PC-3 (cell line): Measurements from ENCODE around the gene STIMATE. TPM values are rescaled to one million over a fixed set of nuclear protein-coding genes. Genes with fewer than 3 reads are reported as not detected.

Experiments
- ATAC-seq: fragments of 200-7000 bp; cut with Tn5 transposase; 2 replicates; pipeline ENCODE4 v1.9.1; 2020; ENCODE audit warnings: mild to moderate bottlenecking, moderate library complexity
- BruUV-seq: library from RNA; stranded (reverse); fragments of 400-500 nt; replicated peaks from 2 replicates; lab custom pipeline; 2021; lab: Mats Ljungman, UMichigan
- CTCF ChIA-PET: fragments of 300-600 bp; sonication (Branson Sonifier 250); formaldehyde crosslinking; loops from one replicate; lab custom pipeline; 2022; ENCODE audit warnings: antibody characterized with exemption; lab: Charles Lee
- POLR2A ChIA-PET: fragments of 300-600 bp; sonication (Branson Sonifier 250); formaldehyde crosslinking; loops from one replicate; lab custom pipeline; 2022; ENCODE audit warnings: antibody characterized with exemption; ENCODE audit not compliant: unreplicated experiment; lab: Charles Lee
- DNase-seq: peaks from one replicate; pipeline ENCODE4 v3.0.0-alpha.2; 2015
- H2AFZ ChIP-seq: fragments of 300-600 bp; sonication (generic); 2 replicates; pipeline ENCODE4 v1.6.0; 2016; ENCODE audit warnings: antibody characterized with exemption, low read length
- H3F3A ChIP-seq: fragments of 300-600 bp; sonication (generic); one replicate; pipeline ENCODE4 v1.6.0; 2017; ENCODE audit warnings: antibody characterized with exemption, low read length, control low read depth, mild to moderate bottlenecking; ENCODE audit not compliant: unreplicated experiment
- H3K27ac ChIP-seq: fragments of 300-600 bp; sonication (generic); 2 replicates; pipeline ENCODE4 v1.5.1; 2016; ENCODE audit warnings: mild to moderate bottlenecking, low read length
- H3K27me3 ChIP-seq: fragments of 300-600 bp; sonication (generic); 2 replicates; pipeline ENCODE4 v1.6.1; 2016; ENCODE audit warnings: low read length, mixed read lengths
- H3K36me3 ChIP-seq: fragments of 300-600 bp; sonication (generic); 2 replicates; pipeline ENCODE4 v1.6.1; 2016; ENCODE audit warnings: low read depth, mixed run types, low read length, mixed read lengths
- H3K4me1 ChIP-seq: fragments of 300-600 bp; sonication (generic); 2 replicates; pipeline ENCODE4 v1.5.1; 2016; ENCODE audit warnings: low read length; ENCODE audit not compliant: insufficient read depth
- H3K4me2 ChIP-seq: fragments of 300-600 bp; sonication (generic); 2 replicates; pipeline ENCODE4 v1.6.0; 2016; ENCODE audit warnings: low read length
- H3K4me3 ChIP-seq: fragments of 300-600 bp; sonication (generic); 2 replicates; pipeline ENCODE4 v1.5.1; 2016; ENCODE audit warnings: mild to moderate bottlenecking, low read length, mixed read lengths
- H3K79me2 ChIP-seq: fragments of 300-600 bp; sonication (generic); 2 replicates; pipeline ENCODE4 v1.6.1; 2017; ENCODE audit warnings: low read length, mixed read lengths
- H3K9ac ChIP-seq: fragments of 300-600 bp; sonication (generic); 2 replicates; pipeline ENCODE4 v1.6.0; 2016; ENCODE audit warnings: mild to moderate bottlenecking, low read length
- H3K9me2 ChIP-seq: fragments of 300-600 bp; sonication (generic); replicated peaks from 2 replicates; pipeline ENCODE4 v1.6.1; 2016; ENCODE audit warnings: mixed run types, low read length, mixed read lengths
- H3K9me3 ChIP-seq: fragments of 300-600 bp; sonication (generic); 2 replicates; pipeline ENCODE4 v1.6.1; 2016; ENCODE audit warnings: low read length, mixed read lengths
- H4K20me1 ChIP-seq: fragments of 300-600 bp; sonication (generic); 2 replicates; pipeline ENCODE4 v1.6.1; 2016; ENCODE audit warnings: low read length, mixed read lengths
- EZH2 ChIP-seq: fragments of 300-600 bp; sonication (generic); IDR thresholded peaks from one replicate; pipeline ENCODE4 v1.6.1; 2017; ENCODE audit warnings: antibody characterized with exemption, mild to moderate bottlenecking, low read length; ENCODE audit not compliant: unreplicated experiment
- EZH2phosphoT487 ChIP-seq: fragments of 300-600 bp; sonication (generic); IDR thresholded peaks from 2 replicates; pipeline ENCODE4 v1.6.1; 2018; ENCODE audit warnings: mild to moderate bottlenecking, antibody characterized with exemption, low read length, borderline replicate concordance
- intact Hi-C: fragments of 100-400 bp; cut with micrococcal nuclease; formaldehyde crosslinking; loops from 2 replicates; pipeline ENCODE4 v1.9.0; 2023
- microRNA-seq: library from miRNA; unstranded; fragments of <30 nt; microRNA quantifications from one replicate; pipeline ENCODE4 v1.1.0, GENCODE V29; 2020; ENCODE audit not compliant: unreplicated experiment
- total RNA-seq: library from RNA; depleted of rRNA; stranded (reverse); fragments of >200 nt; gene quantifications from 2 replicates; pipeline ENCODE4 v1.2.3, GENCODE V29; 2014; rRNA removed
- TF ChIP-seq, protein P1 (sequence below): fragments of 300-600 bp; sonication (generic); conservative IDR thresholded peaks from 2 replicates; pipeline ENCODE4 v1.5.1; 2017; ENCODE audit warnings: antibody characterized with exemption, low read depth, mild to moderate bottlenecking, low read length

STIMATE gene
- total RNA-seq, 1 experiment from 2014 or later: 29.7 TPM

DNA sequence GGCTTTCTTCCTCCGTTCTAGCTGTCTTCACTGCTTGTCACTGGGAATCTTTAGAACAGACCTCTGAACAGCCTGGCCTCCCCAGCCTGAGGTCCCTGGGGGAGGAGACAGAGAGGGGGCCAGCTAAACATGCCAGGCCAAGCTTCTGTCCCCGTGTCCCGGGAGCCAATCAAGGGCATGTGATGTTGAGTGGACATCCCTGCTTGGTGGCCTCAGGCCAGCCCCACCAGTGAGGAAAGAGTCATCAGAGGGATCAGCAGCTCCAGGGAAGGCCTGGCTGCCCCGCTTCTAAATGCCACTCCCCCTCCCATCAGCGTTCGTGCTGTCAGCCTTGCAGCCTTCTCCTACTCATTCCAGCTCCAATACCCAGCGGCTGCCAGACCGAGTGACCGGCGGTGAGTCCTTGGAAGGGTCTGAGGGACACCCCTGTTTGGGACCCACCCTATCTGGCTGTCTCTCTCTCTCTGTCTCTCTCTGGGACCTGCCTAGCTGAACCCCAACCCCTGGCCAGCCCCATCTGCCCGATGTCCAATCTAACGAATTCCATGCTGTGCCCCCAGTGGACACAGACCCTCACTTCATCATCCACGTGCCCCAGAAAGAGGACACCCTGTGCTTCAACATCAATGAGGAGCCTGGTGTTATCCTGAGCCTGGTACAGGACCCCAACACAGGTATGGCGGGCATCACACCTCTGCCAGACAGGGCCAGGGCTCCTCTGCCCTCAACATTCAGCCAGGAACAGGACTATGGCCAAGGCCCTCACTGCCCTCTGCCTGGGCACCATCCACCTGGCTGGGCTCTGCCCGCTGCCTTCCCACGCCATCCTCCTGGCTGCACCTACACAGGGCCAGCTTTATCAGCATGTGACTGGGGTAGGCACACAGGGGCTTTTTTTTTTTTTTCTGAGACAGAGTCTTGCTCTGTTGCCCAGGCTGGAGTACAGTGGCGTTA lies 109.4 kb downstream of the STIMATE start:
- Histone ChIP-seq H3K79me2 (no peaks in the 10 kb centered on the region), H3K4me1 (no peaks in the 10 kb centered on the region), H3K9me2 (no peaks in the 10 kb centered on the region), H2AFZ (no peak overlapping the region), H3K9me3 (no peaks in the 10 kb centered on the region), H3K4me3 (no peak overlapping the region), H3K4me2 (no peak overlapping the region), H4K20me1 (no peaks in the 10 kb centered on the region), H3K27ac (no peak overlapping the region), H3F3A (no peaks in the 10 kb centered on the region), H3K27me3 (peaks cover 3% of the 10 kb centered on the region), H3K36me3 (no peaks in the 10 kb centered on the region), H3K9ac (no peak overlapping the region)
- ChIA-PET CTCF (no interaction called here), POLR2A (interaction anchor here (0.6 kb wide), 1 partner anchor 17 kb away, joined by 6 read pairs; the partner anchor contains the start of gene NEK4)
- DNase-seq (no peak), ATAC-seq (no peak)
- TF ChIP-seq EZH2 (no peak), EZH2phosphoT487 (no peak)
- TF ChIP-seq, protein P1, sequence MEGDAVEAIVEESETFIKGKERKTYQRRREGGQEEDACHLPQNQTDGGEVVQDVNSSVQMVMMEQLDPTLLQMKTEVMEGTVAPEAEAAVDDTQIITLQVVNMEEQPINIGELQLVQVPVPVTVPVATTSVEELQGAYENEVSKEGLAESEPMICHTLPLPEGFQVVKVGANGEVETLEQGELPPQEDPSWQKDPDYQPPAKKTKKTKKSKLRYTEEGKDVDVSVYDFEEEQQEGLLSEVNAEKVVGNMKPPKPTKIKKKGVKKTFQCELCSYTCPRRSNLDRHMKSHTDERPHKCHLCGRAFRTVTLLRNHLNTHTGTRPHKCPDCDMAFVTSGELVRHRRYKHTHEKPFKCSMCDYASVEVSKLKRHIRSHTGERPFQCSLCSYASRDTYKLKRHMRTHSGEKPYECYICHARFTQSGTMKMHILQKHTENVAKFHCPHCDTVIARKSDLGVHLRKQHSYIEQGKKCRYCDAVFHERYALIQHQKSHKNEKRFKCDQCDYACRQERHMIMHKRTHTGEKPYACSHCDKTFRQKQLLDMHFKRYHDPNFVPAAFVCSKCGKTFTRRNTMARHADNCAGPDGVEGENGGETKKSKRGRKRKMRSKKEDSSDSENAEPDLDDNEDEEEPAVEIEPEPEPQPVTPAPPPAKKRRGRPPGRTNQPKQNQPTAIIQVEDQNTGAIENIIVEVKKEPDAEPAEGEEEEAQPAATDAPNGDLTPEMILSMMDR: no peak
- intact Hi-C loops: no loop called here
- BruUV-seq: no TSS peak

DNA sequence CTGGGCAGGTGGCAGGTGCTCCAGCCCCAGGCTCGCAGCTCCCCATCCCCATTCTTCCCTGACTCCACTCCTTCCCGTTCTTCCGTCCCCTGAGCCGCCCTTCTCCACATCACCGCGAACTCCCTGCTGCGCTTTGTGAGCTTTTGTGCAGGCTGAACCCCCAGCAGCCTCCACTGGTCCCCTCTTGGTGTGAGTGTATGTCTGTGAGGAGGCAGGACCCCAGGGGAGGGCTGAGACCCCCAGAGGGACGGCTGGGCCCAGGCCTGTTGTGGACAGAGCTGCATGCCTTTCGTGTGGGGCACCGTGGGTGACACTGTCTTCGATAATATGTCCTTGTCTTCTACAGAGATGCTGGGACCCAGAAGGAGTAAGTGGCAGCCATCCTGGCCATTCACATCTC lies 110.1 kb downstream of the STIMATE start:
- H3K9ac ChIP-seq: no peak overlapping the region
- no peaks in the 10 kb centered on the region for H3F3A ChIP-seq
- no peak for ATAC-seq
- intact Hi-C loops: no loop called here
- H3K4me1 ChIP-seq: no peaks in the 10 kb centered on the region
- no peaks in the 10 kb centered on the region for H3K9me3 ChIP-seq
- no peak overlapping the region for H3K4me3 ChIP-seq
- no peak overlapping the region for H2AFZ ChIP-seq
- no peaks in the 10 kb centered on the region for H3K9me2 ChIP-seq
- H3K27me3 ChIP-seq: peaks cover 9% of the 10 kb centered on the region
- no peak overlapping the region for H3K4me2 ChIP-seq
- DNase-seq: no peak
- ChIA-PET POLR2A (no interaction called here), CTCF (no interaction called here)
- no peaks in the 10 kb centered on the region for H4K20me1 ChIP-seq
- no TSS peak for BruUV-seq
- H3K27ac ChIP-seq: no peak overlapping the region
- H3K79me2 ChIP-seq: no peaks in the 10 kb centered on the region
- H3K36me3 ChIP-seq: no peaks in the 10 kb centered on the region
- TF ChIP-seq EZH2 (no peak), EZH2phosphoT487 (no peak)
- TF ChIP-seq, protein P1: no peak

Small RNA genes within 50 kb of the gene (microRNA-seq; reads per million reads assigned to microRNA genes)
- not detected for gene MIR8064

Other genes starting within 250 kb of the STIMATE start
- 59.7 and 67.8 TPM in 2 replicates for gene PBRM1, start 211.6 kb downstream of the STIMATE start, total RNA-seq
- 219 TPM in 2 replicates for gene GNL3, start 211.5 kb downstream of the STIMATE start, total RNA-seq
- gene GLT8D1, start 191.8 kb downstream of the STIMATE start, total RNA-seq: 53.6 and 70.2 TPM in 2 replicates
- gene SPCS1, start 191.4 kb downstream of the STIMATE start, total RNA-seq: 114 and 133 TPM in 2 replicates
- 26.6 and 33.6 TPM in 2 replicates for gene NEK4, start 126.6 kb downstream of the STIMATE start, total RNA-seq
- gene ITIH1, start 119.9 kb downstream of the STIMATE start, total RNA-seq: not detected in 2 replicates
- gene ITIH3, start 102.8 kb downstream of the STIMATE start, total RNA-seq: not detected in 2 replicates
- 0.80 TPM in 1 of 2 replicates, not detected in the other for gene ITIH4, start 66.9 kb downstream of the STIMATE start, total RNA-seq
- gene MUSTN1, start 62.5 kb downstream of the STIMATE start, total RNA-seq: 0.66 and 0.69 TPM in 2 replicates
- gene SFMBT1, start 148.5 kb upstream of the STIMATE start, total RNA-seq: 10.8 and 35.6 TPM in 2 replicates
- 21.1 and 24.6 TPM in 2 replicates for gene RFT1, start 232.9 kb upstream of the STIMATE start, total RNA-seq